HCT116 (cell line): ENCODE measurements around the gene CCDC192.

Experiments
- JUND ChIP-seq: IDR thresholded peaks from 2 replicates; pipeline ENCODE4 v1.6.1; 2012
- POLR2A ChIP-seq: IDR thresholded peaks from 2 replicates; pipeline ENCODE4 v1.7.0; 2011; ENCODE audit warnings: borderline replicate concordance; ENCODE audit not compliant: insufficient read depth, insufficient read length; ENCODE audit errors: extremely low read depth
- POLR2AphosphoS5 ChIP-seq: IDR thresholded peaks from 2 replicates; pipeline ENCODE4 v1.6.1; 2011; ENCODE audit warnings: mild to moderate bottlenecking, low read depth, low read length, moderate library complexity
- TCF7L2 ChIP-seq: IDR thresholded peaks from 2 replicates; pipeline ENCODE4 v1.7.0; 2011; ENCODE audit warnings: borderline replicate concordance, inconsistent platforms; ENCODE audit not compliant: insufficient read depth, insufficient read length; ENCODE audit errors: extremely low read depth
- TF ChIP-seq, protein P1 (sequence below), 3 experiments: fragments of 200-600 bp in 1 of 3; sonication (generic) in 1 of 3; IDR thresholded peaks in 2 of 3; conservative IDR thresholded peaks in 1 of 3; 2 replicates each; pipeline ENCODE4 v1.5.1; 2012 to 2017; ENCODE audit warnings: low read depth in 2 of 3, low read length in 2 of 3, antibody characterized with exemption in 1 of 3, borderline replicate concordance in 1 of 3, control low read depth in 1 of 3, mild to moderate bottlenecking in 1 of 3, mixed read lengths in 1 of 3, mixed run types in 1 of 3, moderate library complexity in 1 of 3; ENCODE audit not compliant: insufficient read depth in 1 of 3
- TF ChIP-seq, protein P2 (sequence below): IDR thresholded peaks from 2 replicates; pipeline ENCODE4 v1.6.1; 2012; ENCODE audit warnings: low read depth

DNA sequence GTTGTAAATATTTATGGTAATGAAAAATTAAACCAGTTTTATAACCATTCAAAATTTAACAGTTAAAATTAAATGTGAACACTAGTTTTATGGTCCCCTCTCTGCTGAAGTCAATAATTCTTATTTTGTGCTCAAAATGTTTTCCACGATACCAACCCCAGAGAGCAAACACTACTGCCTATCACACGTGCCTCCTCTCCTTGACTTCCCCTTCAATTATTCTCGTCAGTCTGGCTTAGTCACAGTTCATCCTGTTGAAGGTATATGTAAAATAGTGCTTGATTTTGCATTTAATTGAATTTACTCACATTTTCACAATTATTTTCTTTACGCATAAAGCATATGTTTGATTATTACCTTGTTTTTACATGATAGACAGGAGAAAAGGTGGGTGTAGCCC lies 148.8 kb downstream of the CCDC192 start:
- TF ChIP-seq POLR2AphosphoS5 (no peak), JUND (no peak), TCF7L2 (no peak), POLR2A (no peak)
- TF ChIP-seq, protein P1, sequence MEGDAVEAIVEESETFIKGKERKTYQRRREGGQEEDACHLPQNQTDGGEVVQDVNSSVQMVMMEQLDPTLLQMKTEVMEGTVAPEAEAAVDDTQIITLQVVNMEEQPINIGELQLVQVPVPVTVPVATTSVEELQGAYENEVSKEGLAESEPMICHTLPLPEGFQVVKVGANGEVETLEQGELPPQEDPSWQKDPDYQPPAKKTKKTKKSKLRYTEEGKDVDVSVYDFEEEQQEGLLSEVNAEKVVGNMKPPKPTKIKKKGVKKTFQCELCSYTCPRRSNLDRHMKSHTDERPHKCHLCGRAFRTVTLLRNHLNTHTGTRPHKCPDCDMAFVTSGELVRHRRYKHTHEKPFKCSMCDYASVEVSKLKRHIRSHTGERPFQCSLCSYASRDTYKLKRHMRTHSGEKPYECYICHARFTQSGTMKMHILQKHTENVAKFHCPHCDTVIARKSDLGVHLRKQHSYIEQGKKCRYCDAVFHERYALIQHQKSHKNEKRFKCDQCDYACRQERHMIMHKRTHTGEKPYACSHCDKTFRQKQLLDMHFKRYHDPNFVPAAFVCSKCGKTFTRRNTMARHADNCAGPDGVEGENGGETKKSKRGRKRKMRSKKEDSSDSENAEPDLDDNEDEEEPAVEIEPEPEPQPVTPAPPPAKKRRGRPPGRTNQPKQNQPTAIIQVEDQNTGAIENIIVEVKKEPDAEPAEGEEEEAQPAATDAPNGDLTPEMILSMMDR (IDR thresholded peaks at IDR 0.05 in 2 of 3, conservative IDR thresholded peaks at IDR 0.05 in 1 of 3; ENCODE audit: borderline replicate concordance in 1 of 3, insufficient read depth in 1 of 3, low read depth in 2 of 3, low read length in 2 of 3), result no peak
- TF ChIP-seq, protein P2, sequence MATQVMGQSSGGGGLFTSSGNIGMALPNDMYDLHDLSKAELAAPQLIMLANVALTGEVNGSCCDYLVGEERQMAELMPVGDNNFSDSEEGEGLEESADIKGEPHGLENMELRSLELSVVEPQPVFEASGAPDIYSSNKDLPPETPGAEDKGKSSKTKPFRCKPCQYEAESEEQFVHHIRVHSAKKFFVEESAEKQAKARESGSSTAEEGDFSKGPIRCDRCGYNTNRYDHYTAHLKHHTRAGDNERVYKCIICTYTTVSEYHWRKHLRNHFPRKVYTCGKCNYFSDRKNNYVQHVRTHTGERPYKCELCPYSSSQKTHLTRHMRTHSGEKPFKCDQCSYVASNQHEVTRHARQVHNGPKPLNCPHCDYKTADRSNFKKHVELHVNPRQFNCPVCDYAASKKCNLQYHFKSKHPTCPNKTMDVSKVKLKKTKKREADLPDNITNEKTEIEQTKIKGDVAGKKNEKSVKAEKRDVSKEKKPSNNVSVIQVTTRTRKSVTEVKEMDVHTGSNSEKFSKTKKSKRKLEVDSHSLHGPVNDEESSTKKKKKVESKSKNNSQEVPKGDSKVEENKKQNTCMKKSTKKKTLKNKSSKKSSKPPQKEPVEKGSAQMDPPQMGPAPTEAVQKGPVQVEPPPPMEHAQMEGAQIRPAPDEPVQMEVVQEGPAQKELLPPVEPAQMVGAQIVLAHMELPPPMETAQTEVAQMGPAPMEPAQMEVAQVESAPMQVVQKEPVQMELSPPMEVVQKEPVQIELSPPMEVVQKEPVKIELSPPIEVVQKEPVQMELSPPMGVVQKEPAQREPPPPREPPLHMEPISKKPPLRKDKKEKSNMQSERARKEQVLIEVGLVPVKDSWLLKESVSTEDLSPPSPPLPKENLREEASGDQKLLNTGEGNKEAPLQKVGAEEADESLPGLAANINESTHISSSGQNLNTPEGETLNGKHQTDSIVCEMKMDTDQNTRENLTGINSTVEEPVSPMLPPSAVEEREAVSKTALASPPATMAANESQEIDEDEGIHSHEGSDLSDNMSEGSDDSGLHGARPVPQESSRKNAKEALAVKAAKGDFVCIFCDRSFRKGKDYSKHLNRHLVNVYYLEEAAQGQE, result no peak
